IMR-90 (cell line): ENCODE data around the gene CAMK2B. TPM values are rescaled to one million over a fixed set of nuclear protein-coding genes. Genes with fewer than 3 reads are reported as not detected.

Experiments used
- ATAC-seq: fragments of 200-7000 bp; cut with Tn5 transposase; 2 replicates; pipeline ENCODE4 v1.9.1; 2020; ENCODE audit warnings: low read depth, mild to moderate bottlenecking, moderate library complexity
- BruUV-seq: library from RNA; stranded (reverse); fragments of 400-500 nt; replicated peaks from 2 replicates; lab custom pipeline; 2021; lab: Mats Ljungman, UMichigan
- CTCF ChIA-PET: fragments of 300-600 bp; formaldehyde crosslinking; extraction: SDS; loops from one replicate; lab custom pipeline; 2021; ENCODE audit warnings: antibody characterized with exemption; lab: Yijun Ruan, JAX
- POLR2A ChIA-PET: fragments of 300-600 bp; sonication (Branson Sonifier 250); formaldehyde crosslinking; loops from one replicate; lab custom pipeline; 2022; ENCODE audit warnings: antibody characterized with exemption; ENCODE audit not compliant: unreplicated experiment; lab: Charles Lee
- DNase-seq: peaks from one replicate; pipeline ENCODE4 v3.0.0; 2013
- H2AFZ ChIP-seq: replicated peaks from 2 replicates; pipeline ENCODE3; 2013; ENCODE audit warnings: low read length, mild to moderate bottlenecking; ENCODE audit not compliant: poor library complexity
- H2AK5ac ChIP-seq: 2 replicates; pipeline ENCODE4 v1.6.1; 2013; ENCODE audit warnings: low read depth, low read length, inconsistent platforms
- H2AK9ac ChIP-seq: replicated peaks from 2 replicates; pipeline ENCODE3; 2013; ENCODE audit warnings: mild to moderate bottlenecking, low read depth, low read length, moderate library complexity; ENCODE audit not compliant: poor library complexity
- H2BK120ac ChIP-seq: 2 replicates; pipeline ENCODE4 v1.6.1; 2013; ENCODE audit warnings: low read depth, low read length, inconsistent platforms
- H2BK15ac ChIP-seq: 3 replicates; pipeline ENCODE4 v1.6.1; 2013; ENCODE audit warnings: low read depth, low read length, inconsistent platforms
- H2BK20ac ChIP-seq: 2 replicates; pipeline ENCODE4 v1.6.1; 2013; ENCODE audit warnings: low read depth, mild to moderate bottlenecking, inconsistent platforms, low read length, moderate library complexity
- H2BK5ac ChIP-seq: 2 replicates; pipeline ENCODE4 v1.6.1; 2013; ENCODE audit warnings: mild to moderate bottlenecking, low read depth, low read length, inconsistent platforms; ENCODE audit not compliant: poor library complexity, severe bottlenecking
- H3K14ac ChIP-seq: replicated peaks from 2 replicates; pipeline ENCODE4 v1.6.1; 2013; ENCODE audit warnings: low read depth, low read length, inconsistent platforms
- H3K18ac ChIP-seq: 2 replicates; pipeline ENCODE4 v1.6.1; 2013; ENCODE audit warnings: low read depth, low read length, control low read depth
- H3K23ac ChIP-seq: 2 replicates; pipeline ENCODE4 v1.6.1; 2013; ENCODE audit warnings: low read depth, low read length, inconsistent platforms
- H3K27ac ChIP-seq: 2 replicates; pipeline ENCODE4 v1.5.1; 2013; ENCODE audit warnings: mild to moderate bottlenecking, control low read depth, low read length; ENCODE audit not compliant: insufficient read depth
- H3K27me3 ChIP-seq: 2 replicates; pipeline ENCODE4 v1.6.1; 2013; ENCODE audit warnings: low read length; ENCODE audit not compliant: control insufficient read depth, insufficient read depth
- H3K36me3 ChIP-seq: 2 replicates; pipeline ENCODE4 v1.6.1; 2013; ENCODE audit warnings: low read length, mixed read lengths; ENCODE audit not compliant: control insufficient read depth, insufficient read depth
- H3K4ac ChIP-seq: 2 replicates; pipeline ENCODE4 v1.6.1; 2013; ENCODE audit warnings: low read depth, low read length, inconsistent platforms
- H3K4me1 ChIP-seq: 2 replicates; pipeline ENCODE4 v1.6.1; 2013; ENCODE audit warnings: low read length, mixed read lengths; ENCODE audit not compliant: control insufficient read depth, insufficient read depth
- H3K4me2 ChIP-seq: 2 replicates; pipeline ENCODE4 v1.6.1; 2013; ENCODE audit warnings: low read depth, mild to moderate bottlenecking, control low read depth, low read length, moderate library complexity
- H3K4me3 ChIP-seq: 2 replicates; pipeline ENCODE4 v1.5.1; 2013; ENCODE audit warnings: low read depth, mild to moderate bottlenecking, control low read depth, low read length, moderate library complexity; ENCODE audit not compliant: insufficient read depth
- H3K56ac ChIP-seq: 2 replicates; pipeline ENCODE4 v1.6.1; 2013; ENCODE audit warnings: low read length, inconsistent platforms; ENCODE audit not compliant: insufficient read depth; ENCODE audit errors: extremely low read depth
- H3K79me1 ChIP-seq, 2 experiments: 2 replicates each; pipeline ENCODE4 v1.6.1; 2013; ENCODE audit warnings: low read length in 2 of 2, inconsistent platforms in 1 of 2, low read depth in 1 of 2
- H3K9ac ChIP-seq: 2 replicates; pipeline ENCODE4 v1.6.1; 2013; ENCODE audit warnings: low read depth, low read length, control low read depth
- H3K9me1 ChIP-seq: 2 replicates; pipeline ENCODE4 v1.6.1; 2013; ENCODE audit warnings: low read length, inconsistent platforms; ENCODE audit not compliant: insufficient read depth
- H3K9me3 ChIP-seq: 2 replicates; pipeline ENCODE4 v1.6.1; 2013; ENCODE audit warnings: low read length; ENCODE audit not compliant: control insufficient read depth, insufficient read depth
- H4K20me1 ChIP-seq: 2 replicates; pipeline ENCODE4 v1.6.1; 2013; ENCODE audit warnings: low read length, inconsistent platforms; ENCODE audit not compliant: insufficient read depth
- H4K5ac ChIP-seq: 2 replicates; pipeline ENCODE4 v1.6.1; 2013; ENCODE audit warnings: mild to moderate bottlenecking, low read depth, low read length, control low read depth
- H4K8ac ChIP-seq, 2 experiments: 2 replicates each; pipeline ENCODE4 v1.6.1; 2013; ENCODE audit warnings: low read depth in 2 of 2, low read length in 2 of 2, control low read depth in 1 of 2, inconsistent platforms in 1 of 2
- H4K91ac ChIP-seq: 2 replicates; pipeline ENCODE4 v1.6.1; 2013; ENCODE audit warnings: low read depth, low read length, inconsistent platforms; ENCODE audit not compliant: insufficient read depth
- BHLHE40 ChIP-seq: fragments of 150-350 bp; IDR thresholded peaks from 2 replicates; pipeline ENCODE4 v1.6.1; 2016; ENCODE audit warnings: mild to moderate bottlenecking, low read depth, low read length
- CEBPB ChIP-seq: IDR thresholded peaks from 2 replicates; pipeline ENCODE4 v1.6.1; 2012; ENCODE audit warnings: low read depth, low read length, improper control_type of control experiment
- CHD1 ChIP-seq: IDR thresholded peaks from 2 replicates; pipeline ENCODE4 v1.6.1; 2012; ENCODE audit warnings: low read depth, low read length, improper control_type of control experiment
- FOS ChIP-seq: fragments of 150-350 bp; IDR thresholded peaks from 2 replicates; pipeline ENCODE4 v1.6.1; 2016; ENCODE audit warnings: low read depth, low read length
- MAZ ChIP-seq: IDR thresholded peaks from 2 replicates; pipeline ENCODE4 v1.6.1; 2012; ENCODE audit warnings: low read depth, mild to moderate bottlenecking, low read length, improper control_type of control experiment, moderate library complexity, borderline replicate concordance
- MXI1 ChIP-seq: IDR thresholded peaks from 2 replicates; pipeline ENCODE4 v1.6.1; 2012; ENCODE audit warnings: low read depth, mild to moderate bottlenecking, low read length, moderate library complexity, borderline replicate concordance
- NFE2L2 ChIP-seq: fragments of 150-350 bp; IDR thresholded peaks from 2 replicates; pipeline ENCODE4 v1.6.1; 2016; ENCODE audit warnings: low read depth, mild to moderate bottlenecking, low read length
- RCOR1 ChIP-seq: IDR thresholded peaks from 2 replicates; pipeline ENCODE4 v1.6.1; 2012; ENCODE audit warnings: mild to moderate bottlenecking, low read length, improper control_type of control experiment; ENCODE audit not compliant: insufficient replicate concordance
- RFX5 ChIP-seq: IDR thresholded peaks from 2 replicates; pipeline ENCODE4 v1.8.0; 2012; ENCODE audit warnings: low read depth, mild to moderate bottlenecking, low read length, moderate library complexity
- SMC3 ChIP-seq: fragments of 150-350 bp; IDR thresholded peaks from 2 replicates; pipeline ENCODE4 v1.6.1; 2016; ENCODE audit warnings: low read depth, mild to moderate bottlenecking, antibody characterized with exemption, low read length, moderate library complexity
- WGBS, 2 experiments: methylation state at CpG; one replicate each; pipeline versions ENCODE4 v1.1.5 to v1.1.7; 2013; ENCODE audit warnings: missing lambda C conversion rate in 2 of 2; ENCODE audit not compliant: insufficient read length in 1 of 2; ENCODE audit errors: extremely low coverage in 2 of 2; 5-methylcytosine and 5-hydroxymethylcytosine counted together
- dilution Hi-C: fragments of 300-500 bp; cut with HindIII; formaldehyde crosslinking; loops from one replicate; pipeline ENCODE4 v1.14.3; 2018; ENCODE audit warnings: low sequenced_read_pairs; ENCODE audit not compliant: unreplicated experiment
- in situ Hi-C: fragments of 300-500 bp; cut with MboI; formaldehyde crosslinking; loops from 3 replicates; pipeline ENCODE4 v1.14.3; 2019; ENCODE audit warnings: low sequenced_read_pairs, inconsistent platforms, mixed read lengths
- intact Hi-C: fragments of 100-400 bp; cut with micrococcal nuclease; formaldehyde crosslinking; loops from 2 replicates; pipeline ENCODE4 v1.10.0; 2022
- polyA plus RNA-seq, 3 experiments: library from polyadenylated mRNA; depleted of rRNA; stranded (reverse); fragments of >200 nt; gene quantifications; 2 replicates each; pipeline ENCODE4 v1.2.3, GENCODE V29; 2012; ENCODE audit warnings: low replicate concordance in 1 of 3
- total RNA-seq: library from RNA; depleted of rRNA; stranded (reverse); fragments of >200 nt; gene quantifications from 2 replicates; pipeline ENCODE4 v1.2.3, GENCODE V29; 2012
- TF ChIP-seq, protein P1 (sequence below): conservative IDR thresholded peaks from 2 replicates; pipeline ENCODE4 v1.5.1; 2012; ENCODE audit warnings: mild to moderate bottlenecking, low read depth, low read length, improper control_type of control experiment
- TF ChIP-seq, protein P2 (sequence below): fragments of 150-350 bp; IDR thresholded peaks from 2 replicates; pipeline ENCODE4 v1.6.1; 2016; ENCODE audit warnings: low read depth, mild to moderate bottlenecking, low read length, moderate library complexity, borderline replicate concordance

The CAMK2B gene
- total and polyA plus RNA-seq, 2 of the 4 experiments (the other 2 are of a cell fraction) = 0.18 to 0.36 TPM

DNA sequence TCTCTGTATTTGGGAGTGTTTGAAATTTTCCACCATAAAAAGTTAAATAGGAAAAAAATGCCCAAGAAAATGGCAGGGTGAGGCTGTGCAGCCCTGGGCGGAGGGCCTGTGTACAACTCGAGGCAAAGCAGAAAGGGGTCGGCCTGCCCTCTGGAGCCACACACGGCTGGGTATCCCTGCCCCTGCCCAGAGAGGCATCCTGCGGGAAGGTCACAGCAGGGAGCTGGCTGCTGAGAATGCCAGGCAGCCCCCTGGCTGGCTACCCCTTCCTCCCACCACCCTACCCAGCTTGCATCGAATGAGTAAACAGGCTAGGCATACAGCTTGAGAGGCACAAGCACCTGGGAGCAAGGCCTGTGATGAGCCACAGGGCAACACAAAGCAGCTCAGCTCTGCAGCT lies 46.1 kb downstream of the CAMK2B start:
- Histone ChIP-seq H3K36me3 (no peaks in the 10 kb centered on the region), H4K8ac (no peak overlapping the region), H3K4me3 (no peak overlapping the region), H3K14ac (no peak overlapping the region), H4K91ac (no peak overlapping the region), H2AK9ac (peak overlapping the region; percentile 37), H4K5ac (no peak overlapping the region), H3K79me1 (no peaks in the 10 kb centered on the region), H3K56ac (no peak overlapping the region), H3K27ac (no peak overlapping the region), H2BK5ac (no peak overlapping the region), H2BK120ac (no peak overlapping the region), H2BK15ac (no peak overlapping the region; the same call in 2 of the 3 replicates), H3K4ac (no peak overlapping the region), H3K18ac (no peak overlapping the region; the same call in 1 of the 2 replicates), H3K9ac (no peak overlapping the region), H2AFZ (no peak overlapping the region), H3K4me1 (peaks cover 5% of the 10 kb centered on the region; the same call in 1 of the 2 replicates), H3K27me3 (peaks cover 25% of the 10 kb centered on the region), H3K4me2 (no peak overlapping the region), H4K20me1 (no peaks in the 10 kb centered on the region), H2AK5ac (peak overlapping the region; percentile 54; the same call in 1 of the 2 replicates), H3K23ac (no peak overlapping the region), H3K9me1 (0 out of 2 replicates have a peak, but pooled peaks cover 5% of the 10 kb centered on the region), H3K9me3 (no peaks in the 10 kb centered on the region), H2BK20ac (no peak overlapping the region)
- 77% methylated on average over 4 of the region's 6 CpGs; no CpG with 5 or more reads in 1 of the 2 experiments for WGBS, 2 experiments
- in situ Hi-C loops = no loop called here
- dilution Hi-C loops = no loop called here
- DNase-seq (no peak), ATAC-seq (no peak; the same call in 1 of the 2 replicates)
- intact Hi-C loops = no loop called here
- TF ChIP-seq CEBPB (no peak), BHLHE40 (no peak), CHD1 (no peak), FOS (no peak), SMC3 (no peak), MAZ (no peak), NFE2L2 (no peak), MXI1 (no peak), RFX5 (no peak), RCOR1 (no peak)
- TF ChIP-seq, protein P1, sequence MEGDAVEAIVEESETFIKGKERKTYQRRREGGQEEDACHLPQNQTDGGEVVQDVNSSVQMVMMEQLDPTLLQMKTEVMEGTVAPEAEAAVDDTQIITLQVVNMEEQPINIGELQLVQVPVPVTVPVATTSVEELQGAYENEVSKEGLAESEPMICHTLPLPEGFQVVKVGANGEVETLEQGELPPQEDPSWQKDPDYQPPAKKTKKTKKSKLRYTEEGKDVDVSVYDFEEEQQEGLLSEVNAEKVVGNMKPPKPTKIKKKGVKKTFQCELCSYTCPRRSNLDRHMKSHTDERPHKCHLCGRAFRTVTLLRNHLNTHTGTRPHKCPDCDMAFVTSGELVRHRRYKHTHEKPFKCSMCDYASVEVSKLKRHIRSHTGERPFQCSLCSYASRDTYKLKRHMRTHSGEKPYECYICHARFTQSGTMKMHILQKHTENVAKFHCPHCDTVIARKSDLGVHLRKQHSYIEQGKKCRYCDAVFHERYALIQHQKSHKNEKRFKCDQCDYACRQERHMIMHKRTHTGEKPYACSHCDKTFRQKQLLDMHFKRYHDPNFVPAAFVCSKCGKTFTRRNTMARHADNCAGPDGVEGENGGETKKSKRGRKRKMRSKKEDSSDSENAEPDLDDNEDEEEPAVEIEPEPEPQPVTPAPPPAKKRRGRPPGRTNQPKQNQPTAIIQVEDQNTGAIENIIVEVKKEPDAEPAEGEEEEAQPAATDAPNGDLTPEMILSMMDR = no peak
- TF ChIP-seq, protein P2, sequence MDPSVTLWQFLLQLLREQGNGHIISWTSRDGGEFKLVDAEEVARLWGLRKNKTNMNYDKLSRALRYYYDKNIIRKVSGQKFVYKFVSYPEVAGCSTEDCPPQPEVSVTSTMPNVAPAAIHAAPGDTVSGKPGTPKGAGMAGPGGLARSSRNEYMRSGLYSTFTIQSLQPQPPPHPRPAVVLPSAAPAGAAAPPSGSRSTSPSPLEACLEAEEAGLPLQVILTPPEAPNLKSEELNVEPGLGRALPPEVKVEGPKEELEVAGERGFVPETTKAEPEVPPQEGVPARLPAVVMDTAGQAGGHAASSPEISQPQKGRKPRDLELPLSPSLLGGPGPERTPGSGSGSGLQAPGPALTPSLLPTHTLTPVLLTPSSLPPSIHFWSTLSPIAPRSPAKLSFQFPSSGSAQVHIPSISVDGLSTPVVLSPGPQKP = no peak
- POLR2A ChIA-PET = no interaction called here
- no TSS peak for BruUV-seq
- CTCF ChIA-PET = no interaction called here
